Tibial artery (tissue), 4 donors: ENCODE results near the gene PAQR7.
"Not testable (repeated sequence)": the region's sequence is repeated elsewhere in the genome, so short reads cannot be mapped to it uniquely, and the experiment has no call there.

Experiments used
- DNase-seq, 2 donors: peaks; one replicate each; pipeline ENCODE4 v3.0.0-alpha.2; 2019
- H3K27ac ChIP-seq, 2 donors: fragments of 200-600 bp; sonication (generic) in 1 of 2; 1 replicate in 1 of 2; 2 replicates in 1 of 2; pipeline ENCODE4 v1.5.1; 2018 to 2019; ENCODE audit warnings: mild to moderate bottlenecking in 1 of 2
- H3K27me3 ChIP-seq, 2 donors: fragments of 200-600 bp; sonication (generic) in 1 of 2; one replicate each; pipeline versions ENCODE4 v1.5.1 to v1.6.0; 2016 to 2019
- H3K36me3 ChIP-seq, 3 donors: fragments of 200-600 bp; sonication (generic) in 2 of 3; one replicate each; pipeline ENCODE4 v1.5.1; 2016 to 2019; ENCODE audit warnings: mild to moderate bottlenecking in 2 of 3
- H3K4me1 ChIP-seq, 4 donors: fragments of 200-600 bp; sonication (generic) in 2 of 4; 1 replicate in 3 of 4; 2 replicates in 1 of 4; pipeline ENCODE4 v1.5.1; 2016 to 2019
- H3K4me3 ChIP-seq, 2 donors: fragments of 200-600 bp; sonication (generic) in 1 of 2; 1 replicate in 1 of 2; 2 replicates in 1 of 2; pipeline ENCODE4 v1.5.1; 2018 to 2019; ENCODE audit warnings: mild to moderate bottlenecking in 2 of 2
- H3K9me3 ChIP-seq, 3 donors: fragments of 200-600 bp; sonication (generic) in 1 of 3; one replicate each; pipeline ENCODE4 v1.5.1; 2016 to 2019
- intact Hi-C: fragments of 100-400 bp; cut with DNase I; formaldehyde crosslinking; loops from one replicate; pipeline ENCODE4 v1.15.0; 2023; ENCODE audit warnings: low total_unique reads
- TF ChIP-seq, protein P1 (sequence below), 2 experiments: fragments of 200-600 bp in 1 of 2; fragments of 450-650 bp in 1 of 2; IDR thresholded peaks; one replicate each; pipeline ENCODE4 v1.5.1; 2017 to 2019; ENCODE audit warnings: antibody characterized with exemption in 2 of 2, mild to moderate bottlenecking in 1 of 2, moderate library complexity in 1 of 2

The PAQR7 gene

DNA sequence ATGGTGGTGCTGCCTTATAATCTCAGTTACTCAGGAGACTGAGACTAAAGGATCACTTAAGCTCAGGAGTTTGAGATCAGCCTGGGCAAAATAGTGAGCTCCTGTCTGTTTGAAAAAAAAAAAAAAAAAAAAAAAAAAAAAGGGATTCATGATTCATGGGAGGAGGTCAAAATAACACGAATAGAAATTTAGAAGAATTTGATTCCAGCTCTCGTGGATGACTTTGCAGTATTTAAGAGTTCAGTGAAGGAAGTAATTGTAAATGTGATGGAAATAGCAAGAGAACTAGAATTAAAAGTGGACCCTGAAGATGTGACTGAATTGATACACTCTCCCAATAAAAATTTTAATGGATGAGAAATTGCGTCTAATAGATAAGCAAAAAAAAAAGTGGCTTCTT lies 32.0 kb downstream of the PAQR7 start:
- no peaks in the 10 kb centered on the region for H3K9me3 ChIP-seq
- no peaks in the 10 kb centered on the region for H3K27me3 ChIP-seq
- intact Hi-C loops, result no loop called here
- H3K36me3 ChIP-seq, result no peaks in the 10 kb centered on the region
- no peak overlapping the region for H3K27ac ChIP-seq
- no peaks in the 10 kb centered on the region for H3K4me1 ChIP-seq
- no peak for DNase-seq
- H3K4me3 ChIP-seq, result no peak overlapping the region
- TF ChIP-seq, protein P1, sequence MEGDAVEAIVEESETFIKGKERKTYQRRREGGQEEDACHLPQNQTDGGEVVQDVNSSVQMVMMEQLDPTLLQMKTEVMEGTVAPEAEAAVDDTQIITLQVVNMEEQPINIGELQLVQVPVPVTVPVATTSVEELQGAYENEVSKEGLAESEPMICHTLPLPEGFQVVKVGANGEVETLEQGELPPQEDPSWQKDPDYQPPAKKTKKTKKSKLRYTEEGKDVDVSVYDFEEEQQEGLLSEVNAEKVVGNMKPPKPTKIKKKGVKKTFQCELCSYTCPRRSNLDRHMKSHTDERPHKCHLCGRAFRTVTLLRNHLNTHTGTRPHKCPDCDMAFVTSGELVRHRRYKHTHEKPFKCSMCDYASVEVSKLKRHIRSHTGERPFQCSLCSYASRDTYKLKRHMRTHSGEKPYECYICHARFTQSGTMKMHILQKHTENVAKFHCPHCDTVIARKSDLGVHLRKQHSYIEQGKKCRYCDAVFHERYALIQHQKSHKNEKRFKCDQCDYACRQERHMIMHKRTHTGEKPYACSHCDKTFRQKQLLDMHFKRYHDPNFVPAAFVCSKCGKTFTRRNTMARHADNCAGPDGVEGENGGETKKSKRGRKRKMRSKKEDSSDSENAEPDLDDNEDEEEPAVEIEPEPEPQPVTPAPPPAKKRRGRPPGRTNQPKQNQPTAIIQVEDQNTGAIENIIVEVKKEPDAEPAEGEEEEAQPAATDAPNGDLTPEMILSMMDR (IDR thresholded peaks at IDR 0.05), result no peak

GRCh38 chr1:25839808-25840207 lies 35.7 kb downstream of the PAQR7 start:
- H3K9me3 ChIP-seq, DNase-seq, H3K4me3 ChIP-seq, H3K27me3 ChIP-seq, intact Hi-C loops, H3K27ac ChIP-seq, H3K4me1 ChIP-seq, H3K36me3 ChIP-seq: not testable (repeated sequence)

- Histone ChIP-seq H3K27ac (no peak overlapping the region), H3K4me1 (no peaks in the 10 kb centered on the region), H3K9me3 (no peaks in the 10 kb centered on the region), H3K4me3 (no peak overlapping the region), H3K27me3 (no peaks in the 10 kb centered on the region), H3K36me3 (peaks cover 15 to 30% (median 16%) of the 10 kb centered on the region in 3 donors)
- TF ChIP-seq, protein P1 (IDR thresholded peaks at IDR 0.05), result no peak
- intact Hi-C loops, result no loop called here
- no peak for DNase-seq
These were observed 38.1 kb downstream of the PAQR7 start for GRCh38 chr1:25837262-25837875.

DNA sequence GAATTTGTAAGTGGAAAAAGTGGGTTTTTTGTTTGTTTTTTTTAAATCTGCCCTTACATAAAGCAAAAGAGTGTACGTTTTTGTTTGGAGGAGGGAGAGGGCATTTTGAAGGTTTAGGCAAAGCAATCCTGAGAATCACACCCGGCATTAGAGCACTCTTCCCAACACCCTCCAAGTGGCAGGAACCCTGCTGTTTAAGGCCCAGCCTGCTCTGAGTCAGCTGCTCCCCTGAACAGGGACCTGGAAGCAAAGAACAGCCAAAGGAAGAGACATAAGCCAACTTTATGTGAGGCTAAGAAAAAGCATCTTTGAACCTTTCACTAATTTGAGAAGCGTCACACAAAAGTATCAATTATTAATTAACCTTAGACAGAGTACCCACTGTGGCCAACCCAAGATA lies 38.8 kb downstream of the PAQR7 start:
- Histone ChIP-seq H3K9me3 (no peaks in the 10 kb centered on the region), H3K27ac (no peak overlapping the region), H3K36me3 (peaks cover 22 to 36% (median 23%) of the 10 kb centered on the region in 3 donors), H3K27me3 (no peaks in the 10 kb centered on the region), H3K4me1 (no peaks in the 10 kb centered on the region), H3K4me3 (no peak overlapping the region)
- DNase-seq, result no peak
- intact Hi-C loops, result no loop called here
- TF ChIP-seq, protein P1 (IDR thresholded peaks at IDR 0.05), result no peak

DNA sequence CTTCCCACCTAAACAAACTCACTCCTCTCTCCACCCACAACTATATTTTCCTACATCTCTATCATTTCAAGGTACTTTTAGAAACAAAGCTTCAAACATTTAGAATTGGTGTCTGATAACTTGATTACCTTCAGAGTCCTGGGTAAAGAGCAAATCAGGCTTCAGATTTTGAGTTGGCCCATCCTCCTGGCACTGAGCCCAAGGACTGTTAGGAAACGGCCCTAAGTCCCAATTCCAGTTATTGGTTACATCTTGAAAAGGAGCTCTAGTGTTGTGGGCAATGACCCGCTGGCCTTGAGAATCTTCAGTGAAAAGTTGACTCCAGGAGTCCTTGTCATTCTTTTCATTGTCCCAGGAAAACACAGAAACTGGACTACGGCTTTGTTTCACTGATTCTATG lies 40.6 kb downstream of the PAQR7 start:
- Histone ChIP-seq H3K27ac (no peak overlapping the region), H3K27me3 (no peaks in the 10 kb centered on the region), H3K36me3 (peaks cover 40 to 54% (median 41%) of the 10 kb centered on the region in 3 donors), H3K4me3 (no peak overlapping the region), H3K9me3 (no peaks in the 10 kb centered on the region), H3K4me1 (no peaks in the 10 kb centered on the region)
- intact Hi-C loops, result no loop called here
- DNase-seq, result no peak
- TF ChIP-seq, protein P1 (IDR thresholded peaks at IDR 0.05), result no peak

DNA sequence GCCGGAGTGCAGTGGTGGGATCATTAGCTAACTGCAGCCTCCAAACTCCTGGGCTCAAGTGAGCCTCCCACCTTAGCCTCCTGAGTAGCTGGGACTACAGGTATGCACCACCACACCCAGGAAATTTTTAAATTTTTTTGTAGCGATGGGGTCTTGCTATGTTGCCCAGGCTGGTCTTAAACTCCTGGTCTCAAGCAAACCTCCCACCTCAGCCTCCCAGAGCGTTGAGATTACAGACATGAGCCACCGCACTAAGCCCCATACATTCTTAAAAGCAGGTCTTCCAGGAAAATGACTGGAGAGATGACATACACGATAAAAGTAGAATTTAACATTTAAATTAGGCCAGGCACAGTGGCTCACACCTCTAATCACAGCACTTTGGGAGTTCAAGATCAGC lies 42.4 kb downstream of the PAQR7 start:
- peaks cover 53 to 72% (median 58%) of the 10 kb centered on the region in 3 donors for H3K36me3 ChIP-seq

More for the DNA sequence above, 42.4 kb downstream of the PAQR7 start:
- H3K27ac ChIP-seq, result no peak overlapping the region
- intact Hi-C loops, result no loop called here
- DNase-seq, result no peak
- H3K27me3 ChIP-seq, result no peaks in the 10 kb centered on the region
- no peak overlapping the region for H3K4me3 ChIP-seq
- H3K4me1 ChIP-seq, result no peaks in the 10 kb centered on the region
- H3K9me3 ChIP-seq, result no peaks in the 10 kb centered on the region
- TF ChIP-seq, protein P1 (IDR thresholded peaks at IDR 0.05), result no peak
